Left kidney (tissue), 2 donors: ENCODE results near the gene HOGA1. TPM values are rescaled to one million over a fixed set of nuclear protein-coding genes. Genes with fewer than 3 reads are reported as not detected.
"Not testable (repeated sequence)": the region's sequence is repeated elsewhere in the genome, so short reads cannot be mapped to it uniquely, and the experiment has no call there.

Experiments
- DNase-seq: peaks from one replicate; pipeline ENCODE4 v3.0.0-alpha.2; 2013
- polyA plus RNA-seq: library from polyadenylated mRNA; unstranded; fragments of 120-200 nt; gene quantifications from one replicate; pipeline ENCODE4 v1.2.1, GENCODE V29; 2013; ENCODE audit not compliant: insufficient read length

HOGA1 gene
- polyA plus RNA-seq, 1 donor, result 49.0 TPM

- no peak for DNase-seq
These were observed 32.9 kb upstream of the HOGA1 start for GRCh38 chr10:97551271-97551670.

- no peak for DNase-seq
These were observed 30.6 kb upstream of the HOGA1 start for GRCh38 chr10:97553575-97554031.

- DNase-seq, result not testable (repeated sequence)
These were observed 29.9 kb upstream of the HOGA1 start for GRCh38 chr10:97554336-97554735.

- DNase-seq, result not testable (repeated sequence)
These were observed 28.6 kb upstream of the HOGA1 start for GRCh38 chr10:97555541-97555940.

- DNase-seq, result not testable (repeated sequence)
These were observed 23.3 kb upstream of the HOGA1 start for GRCh38 chr10:97560731-97561381.

GRCh38 chr10:97561386-97562077 is 22.7 kb upstream of the HOGA1 start:
- not testable (repeated sequence) for DNase-seq

- not testable (repeated sequence) for DNase-seq
These were observed 21.9 kb upstream of the HOGA1 start for GRCh38 chr10:97562329-97562728.

- DNase-seq, result no peak
These were observed 20.9 kb upstream of the HOGA1 start for GRCh38 chr10:97563337-97563736.

- no peak for DNase-seq
These were observed 19.4 kb upstream of the HOGA1 start for GRCh38 chr10:97564776-97565175.

GRCh38 chr10:97566336-97566996 is 17.7 kb upstream of the HOGA1 start:
- no peak for DNase-seq

GRCh38 chr10:97567891-97568290 is 16.3 kb upstream of the HOGA1 start:
- no peak for DNase-seq

GRCh38 chr10:97570146-97570788 is 13.9 kb upstream of the HOGA1 start:
- no peak for DNase-seq

GRCh38 chr10:97570789-97571471 is 13.3 kb upstream of the HOGA1 start:
- no peak for DNase-seq

GRCh38 chr10:97571622-97572021 is 12.6 kb upstream of the HOGA1 start:
- no peak for DNase-seq

GRCh38 chr10:97572214-97572989 is 11.8 kb upstream of the HOGA1 start, which contains the start of gene ANKRD2:
TSS of gene ANKRD2 (plus strand) at chr10:97572779. CDS start at chr10:97572789, 10 bp downstream.
- peak; percentile 64 for DNase-seq

- no peak for DNase-seq
These were observed 11.2 kb upstream of the HOGA1 start for GRCh38 chr10:97573021-97573420.

- DNase-seq, result no peak
These were observed 10.5 kb upstream of the HOGA1 start for GRCh38 chr10:97573672-97574071.

- DNase-seq, result peak; percentile 72
These were observed 9.6 kb upstream of the HOGA1 start for GRCh38 chr10:97574374-97575126.

GRCh38 chr10:97575127-97575668 is 9.0 kb upstream of the HOGA1 start:
- DNase-seq, result no peak

GRCh38 chr10:97576487-97576886 is 7.7 kb upstream of the HOGA1 start:
- DNase-seq, result not testable (repeated sequence)
